Endothelial cell of umbilical vein (primary cell): ENCODE measurements around the gene TRAPPC5. TPM values are rescaled to one million over a fixed set of nuclear protein-coding genes. Genes with fewer than 3 reads are reported as not detected.

Experiments
- BruUV-seq: library from RNA; stranded (reverse); fragments of 400-500 nt; replicated peaks from 2 replicates; lab custom pipeline; 2021; lab: Mats Ljungman, UMichigan
- CTCF ChIA-PET: fragments of 300-600, 350-600 bp; sonication (Branson Sonifier 250); formaldehyde crosslinking; loops from one replicate; lab custom pipeline; 2021; ENCODE audit warnings: antibody characterized with exemption, inconsistent platforms; lab: Charles Lee
- POLR2A ChIA-PET: fragments of 300-600, 350-600 bp; sonication (Branson Sonifier 250); formaldehyde crosslinking; loops from one replicate; lab custom pipeline; 2021; ENCODE audit warnings: antibody characterized with exemption, inconsistent platforms; lab: Charles Lee
- DNase-seq: peaks from one replicate; pipeline ENCODE4 v3.0.0-alpha.2; 2011; ENCODE audit warnings: low read depth, low spot score
- FAIRE-seq: peaks from 2 replicates; lab custom pipeline; 2011; peaks lifted over from hg19 to GRCh38; lab: Jason Lieb, UNC
- H2AFZ ChIP-seq: 2 replicates; pipeline ENCODE4 v1.6.0; 2012; ENCODE audit warnings: low read depth, low read length, control low read depth, inconsistent platforms
- H3K27ac ChIP-seq: 2 replicates; pipeline ENCODE4 v1.5.1; 2011; ENCODE audit warnings: low read depth, mild to moderate bottlenecking, control low read depth, low read length, moderate library complexity; ENCODE audit not compliant: insufficient read depth
- H3K27me3 ChIP-seq, 2 experiments: 2 replicates each; pipeline versions ENCODE4 v1.6.0 to v1.6.1; 2011; ENCODE audit warnings: low read length in 2 of 2, mixed read lengths in 1 of 2; ENCODE audit not compliant: control insufficient read depth in 2 of 2, insufficient read depth in 2 of 2
- H3K36me3 ChIP-seq, 2 experiments: 2 replicates in 1 of 2; 3 replicates in 1 of 2; pipeline ENCODE4 v1.5.1; 2011; ENCODE audit warnings: low read length in 2 of 2, mild to moderate bottlenecking in 1 of 2, moderate library complexity in 1 of 2; ENCODE audit not compliant: control insufficient read depth in 2 of 2, insufficient read depth in 2 of 2; ENCODE audit errors: extremely low read depth in 1 of 2
- H3K4me1 ChIP-seq: 3 replicates; pipeline ENCODE4 v1.5.1; 2011; ENCODE audit warnings: mild to moderate bottlenecking, low read length; ENCODE audit not compliant: control insufficient read depth, insufficient read depth; ENCODE audit errors: extremely low read depth
- H3K4me2 ChIP-seq: 2 replicates; pipeline ENCODE4 v1.6.1; 2011; ENCODE audit warnings: low read length, control low read depth, mixed read lengths; ENCODE audit not compliant: insufficient read depth
- H3K4me3 ChIP-seq, 3 experiments: fragments of 200-600 bp in 1 of 3; sonication (generic), shearing (Covaris generic) in 1 of 3; replicated peaks in 1 of 3; 2 replicates each; pipeline ENCODE4 v1.5.1; 2011 to 2016; ENCODE audit warnings: control low read depth in 3 of 3, low read length in 3 of 3, mild to moderate bottlenecking in 2 of 3, inconsistent platforms in 1 of 3, low read depth in 1 of 3, moderate library complexity in 1 of 3; ENCODE audit not compliant: insufficient read depth in 1 of 3
- H3K79me2 ChIP-seq: 2 replicates; pipeline ENCODE4 v1.6.0; 2012; ENCODE audit warnings: low read length, inconsistent platforms; ENCODE audit not compliant: control insufficient read depth, insufficient read depth
- H3K9ac ChIP-seq: replicated peaks from 2 replicates; pipeline ENCODE3; 2011; ENCODE audit warnings: low read length, control low read depth; ENCODE audit not compliant: insufficient read depth; ENCODE audit errors: extremely low read depth
- H3K9me1 ChIP-seq: replicated peaks from 3 replicates; pipeline ENCODE4 v1.6.0; 2011; ENCODE audit warnings: mild to moderate bottlenecking, low read length; ENCODE audit not compliant: control insufficient read depth, insufficient read depth; ENCODE audit errors: extremely low read depth
- H3K9me3 ChIP-seq: replicated peaks from 2 replicates; pipeline ENCODE4 v1.5.1; 2012; ENCODE audit warnings: low read length, inconsistent platforms; ENCODE audit not compliant: control insufficient read depth, insufficient read depth
- H4K20me1 ChIP-seq: replicated peaks from 2 replicates; pipeline ENCODE3; 2011; ENCODE audit warnings: mild to moderate bottlenecking, low read length; ENCODE audit not compliant: control insufficient read depth, insufficient read depth; ENCODE audit errors: extremely low read depth
- CTCF ChIP-seq, 2 donors: IDR thresholded peaks; 1 replicate in 1 of 2; 2 replicates in 1 of 2; pipeline ENCODE4 v1.5.1; 2011; ENCODE audit warnings: low read length in 2 of 2, mild to moderate bottlenecking in 2 of 2, moderate library complexity in 2 of 2, control low read depth in 1 of 2, inconsistent platforms in 1 of 2, low read depth in 1 of 2; ENCODE audit not compliant: insufficient read depth in 1 of 2; ENCODE audit errors: extremely low read depth in 1 of 2
- EZH2 ChIP-seq: IDR thresholded peaks from 2 replicates; pipeline ENCODE4 v1.6.1; 2012; ENCODE audit warnings: borderline replicate concordance, low read depth, mild to moderate bottlenecking, moderate library complexity, low read length, inconsistent platforms; ENCODE audit not compliant: severe bottlenecking
- FOS ChIP-seq: IDR thresholded peaks from 2 replicates; pipeline ENCODE4 v1.6.1; 2011; ENCODE audit warnings: mild to moderate bottlenecking, low read length, moderate library complexity, borderline replicate concordance; ENCODE audit not compliant: insufficient read depth
- GATA2 ChIP-seq: IDR thresholded peaks from 2 replicates; pipeline ENCODE4 v1.7.0; 2011; ENCODE audit warnings: low read depth, mild to moderate bottlenecking, moderate library complexity, mixed read lengths, low read length; ENCODE audit not compliant: insufficient read length, insufficient read depth
- JUN ChIP-seq: IDR thresholded peaks from 2 replicates; pipeline ENCODE4 v1.6.1; 2011; ENCODE audit warnings: borderline replicate concordance, low read depth; ENCODE audit not compliant: insufficient read length, insufficient read depth
- MAX ChIP-seq: IDR thresholded peaks from 2 replicates; pipeline ENCODE4 v1.6.1; 2011; ENCODE audit not compliant: insufficient read depth, insufficient read length
- MYC ChIP-seq: IDR thresholded peaks from one replicate; pipeline ENCODE4 v1.6.1; 2011; ENCODE audit warnings: mild to moderate bottlenecking, low read depth, low read length
- POLR2A ChIP-seq: IDR thresholded peaks from 2 replicates; pipeline ENCODE4 v1.6.1; 2012; ENCODE audit warnings: low read depth, mild to moderate bottlenecking, control low read depth, low read length
- POLR2AphosphoS5 ChIP-seq: IDR thresholded peaks from 2 replicates; pipeline ENCODE4 v1.6.1; 2012; ENCODE audit warnings: low read depth, mild to moderate bottlenecking, control low read depth, low read length, moderate library complexity; ENCODE audit not compliant: insufficient read depth
- dilution Hi-C: fragments of 300-500 bp; cut with MboI; formaldehyde crosslinking; loops from one replicate; pipeline ENCODE4 v1.15.0; 2019; ENCODE audit warnings: low sequenced_read_pairs; ENCODE audit not compliant: extremely low pct_ligation_motif_present
- intact Hi-C: fragments of 100-400 bp; cut with micrococcal nuclease; formaldehyde crosslinking; loops from one replicate; pipeline ENCODE4 v1.10.0; 2022
- polyA plus RNA-seq, 4 experiments: library from polyadenylated mRNA; depleted of rRNA in 3 of 4; stranded (reverse) in 3 of 4; unstranded in 1 of 4; fragments of >200 nt; gene quantifications; 2 replicates each; pipeline versions ENCODE4 v1.2.1 to v1.2.3, GENCODE V29; 2011 to 2012; ENCODE audit warnings: missing spikeins in 1 of 4
- total RNA-seq: library from RNA; stranded (reverse); gene quantifications from 2 replicates; pipeline ENCODE4 v1.2.3, GENCODE V29; 2021

The TRAPPC5 gene
- total and polyA plus RNA-seq, 2 donors (not counting 3 experiments of a cell fraction or from before 2014, with no cell fraction given), result 114 to 172 TPM

GRCh38 chr19:7690779-7691258 lies 10.2 kb downstream of the TRAPPC5 start:
- no peaks in the 10 kb centered on the region for H3K36me3 ChIP-seq
- ChIA-PET POLR2A (no interaction called here), CTCF (no interaction called here)
- dilution Hi-C loops (no loop called here), intact Hi-C loops (no loop called here)
- H3K27ac ChIP-seq, result no peak overlapping the region
- no peaks in the 10 kb centered on the region for H3K9me1 ChIP-seq
- no peak overlapping the region for H3K4me3 ChIP-seq
- H4K20me1 ChIP-seq, result no peaks in the 10 kb centered on the region
- no peaks in the 10 kb centered on the region for H3K9me3 ChIP-seq
- no peak overlapping the region for H3K9ac ChIP-seq
- no peaks in the 10 kb centered on the region for H3K27me3 ChIP-seq
- no peak overlapping the region for H3K4me2 ChIP-seq
- H2AFZ ChIP-seq, result no peak overlapping the region
- DNase-seq (no peak), FAIRE-seq (no peak)
- H3K4me1 ChIP-seq, result no peaks in the 10 kb centered on the region
- no peaks in the 10 kb centered on the region for H3K79me2 ChIP-seq
- no peak for TF ChIP-seq CTCF (IDR thresholded peaks at IDR 0.05; ENCODE audit: extremely low read depth in 1 of 2, insufficient read depth in 1 of 2, low read depth in 1 of 2, low read length in 2 of 2)
- no peak for TF ChIP-seq GATA2
- no peak for TF ChIP-seq POLR2AphosphoS5
- no peak for TF ChIP-seq JUN
- no peak for TF ChIP-seq MAX
- no peak for TF ChIP-seq FOS
- TF ChIP-seq MYC, result no peak
- TF ChIP-seq EZH2, result no peak
- no peak for TF ChIP-seq POLR2A
- BruUV-seq, result no TSS peak
